Astrocyte of the spinal cord (primary cell): ENCODE results near the gene NOVA2.

ENCODE experiments used
- DNase-seq: peaks from one replicate; pipeline ENCODE4 v3.0.0; 2011; ENCODE audit warnings: low read depth, low spot score
- H3K4me3 ChIP-seq: 2 replicates; pipeline ENCODE4 v1.5.1; 2011; ENCODE audit warnings: low read depth, mild to moderate bottlenecking, low read length, moderate library complexity
- CTCF ChIP-seq: IDR thresholded peaks from 2 replicates; pipeline ENCODE4 v1.5.1; 2012; ENCODE audit warnings: low read depth, mild to moderate bottlenecking, low read length, inconsistent platforms
- in situ Hi-C: cut with HindIII; loops from 2 replicates; pipeline ENCODE4 v1.10.0; 2017; ENCODE audit warnings: low sequenced_read_pairs

Gene NOVA2

GRCh38 chr19:45929247-45929646 lies 44.4 kb downstream of the NOVA2 start:
- in situ Hi-C loops = no loop called here
- no peak for DNase-seq
- TF ChIP-seq CTCF = no peak
- no peak overlapping the region for H3K4me3 ChIP-seq

GRCh38 chr19:45927565-45928261 lies 46.0 kb downstream of the NOVA2 start:
- in situ Hi-C loops = no loop called here
- no peak overlapping the region for H3K4me3 ChIP-seq
- no peak for TF ChIP-seq CTCF
- peak; percentile 89 for DNase-seq

GRCh38 chr19:45924891-45925447 lies 48.7 kb downstream of the NOVA2 start:
- in situ Hi-C loops = no loop called here

GRCh38 chr19:45922281-45922680 lies 51.4 kb downstream of the NOVA2 start:
- H3K4me3 ChIP-seq = no peak overlapping the region
- DNase-seq = no peak
- in situ Hi-C loops = no loop called here
- peak; percentile 26 for TF ChIP-seq CTCF

More at GRCh38 chr19:45924891-45925447, 48.7 kb downstream of the NOVA2 start:
- no peak for TF ChIP-seq CTCF
- DNase-seq = no peak
- H3K4me3 ChIP-seq = no peak overlapping the region

GRCh38 chr19:45920458-45920857 lies 53.2 kb downstream of the NOVA2 start:
- in situ Hi-C loops = no loop called here
- DNase-seq = no peak
- H3K4me3 ChIP-seq = no peak overlapping the region
- TF ChIP-seq CTCF = no peak

- in situ Hi-C loops = no loop called here
- no peak for DNase-seq
- no peak for TF ChIP-seq CTCF
- H3K4me3 ChIP-seq = no peak overlapping the region
These were observed 54.0 kb downstream of the NOVA2 start for GRCh38 chr19:45919678-45920077.
